Subcutaneous abdominal adipose tissue (tissue), 5 donors: Measurements from ENCODE around the gene CNGA1.

ENCODE experiments used
- H3K27ac ChIP-seq: one replicate; pipeline ENCODE4 v1.7.0; 2013; ENCODE audit warnings: low read depth, mild to moderate bottlenecking, inconsistent platforms, low read length, moderate library complexity
- H3K27me3 ChIP-seq, 5 donors: one replicate each; pipeline ENCODE4 v1.7.0; 2013; ENCODE audit warnings: low read length in 5 of 5, inconsistent platforms in 1 of 5; ENCODE audit not compliant: control insufficient read depth in 5 of 5, insufficient read depth in 4 of 5
- H3K36me3 ChIP-seq, 5 donors: one replicate each; pipeline ENCODE4 v1.7.0; 2013; ENCODE audit warnings: low read length in 5 of 5; ENCODE audit not compliant: control insufficient read depth in 5 of 5, insufficient read depth in 5 of 5
- H3K4me1 ChIP-seq, 5 donors: one replicate each; pipeline ENCODE4 v1.7.0; 2013; ENCODE audit warnings: low read length in 5 of 5, mild to moderate bottlenecking in 3 of 5, moderate library complexity in 1 of 5; ENCODE audit not compliant: control insufficient read depth in 5 of 5, insufficient read depth in 5 of 5
- H3K4me3 ChIP-seq, 5 donors: one replicate each; pipeline ENCODE4 v1.7.0; 2013; ENCODE audit warnings: low read length in 5 of 5, low read depth in 1 of 5
- H3K9ac ChIP-seq, 5 donors: one replicate each; pipeline ENCODE4 v1.7.0; 2013; ENCODE audit warnings: low read length in 5 of 5, mild to moderate bottlenecking in 4 of 5, moderate library complexity in 3 of 5
- H3K9me3 ChIP-seq, 5 donors: one replicate each; pipeline ENCODE4 v1.7.0; 2013; ENCODE audit warnings: low read length in 5 of 5; ENCODE audit not compliant: control insufficient read depth in 5 of 5
- donor health status: healthy.
- donor health status: healthy.
- donor health status: healthy.
- donor health status: healthy.
- donor health status: healthy.

CNGA1 gene

DNA sequence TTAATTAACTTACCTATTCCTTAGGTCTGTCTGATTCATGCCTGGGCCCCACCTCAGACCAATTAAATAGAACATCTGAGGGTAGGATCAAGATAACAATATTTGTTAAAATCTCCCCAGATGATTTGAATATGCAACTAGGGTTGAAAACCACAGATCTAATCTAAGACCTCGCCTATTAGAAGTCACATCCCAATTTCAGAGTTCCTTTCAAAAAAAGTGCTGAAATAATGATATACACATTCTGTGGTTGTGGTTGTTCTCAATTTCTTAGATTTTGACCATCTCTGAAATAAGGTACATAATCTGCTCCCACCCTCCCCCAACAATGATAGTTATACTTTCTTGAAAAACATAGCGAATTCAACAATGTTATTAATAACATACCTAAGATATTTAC, 27.8 kb upstream of the CNGA1 start:
- peaks cover 0 to 12% (median 10%) of the 10 kb centered on the region in 5 donors for H3K4me1 ChIP-seq
- H3K27me3 ChIP-seq = peaks cover 0 to 3% (median 0%) of the 10 kb centered on the region in 5 donors

DNA sequence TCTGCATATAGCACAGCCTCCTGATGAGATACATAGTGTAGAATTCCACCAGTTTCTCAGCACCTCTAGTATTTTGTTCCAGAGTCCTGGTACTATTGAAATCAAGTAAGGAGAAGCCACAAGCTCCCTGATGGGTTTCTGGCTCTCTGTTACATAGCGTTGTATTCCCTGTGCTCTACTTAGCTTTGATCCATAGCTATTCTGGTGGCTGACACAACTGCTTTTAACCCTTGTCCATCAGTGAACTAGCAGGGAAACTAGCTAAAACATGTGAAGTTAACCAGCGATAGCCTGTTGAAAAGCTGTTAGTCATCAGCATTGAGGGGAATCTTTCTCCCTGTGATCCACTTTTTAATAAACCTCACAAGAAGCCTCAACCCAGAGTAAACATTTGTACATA, 27.0 kb upstream of the CNGA1 start:
- Histone ChIP-seq H3K27ac (no peak overlapping the region), H3K4me3 (no peak overlapping the region), H3K36me3 (no peaks in the 10 kb centered on the region), H3K27me3 (peaks cover 0 to 3% (median 0%) of the 10 kb centered on the region in 5 donors), H3K9me3 (no peaks in the 10 kb centered on the region), H3K4me1 (peaks cover 0 to 12% (median 10%) of the 10 kb centered on the region in 5 donors), H3K9ac (no peak overlapping the region)

More for the DNA sequence above, 27.8 kb upstream of the CNGA1 start:
- H3K4me3 ChIP-seq = no peak overlapping the region
- H3K9me3 ChIP-seq = no peaks in the 10 kb centered on the region
- H3K27ac ChIP-seq = no peak overlapping the region
- no peak overlapping the region for H3K9ac ChIP-seq
- no peaks in the 10 kb centered on the region for H3K36me3 ChIP-seq

DNA sequence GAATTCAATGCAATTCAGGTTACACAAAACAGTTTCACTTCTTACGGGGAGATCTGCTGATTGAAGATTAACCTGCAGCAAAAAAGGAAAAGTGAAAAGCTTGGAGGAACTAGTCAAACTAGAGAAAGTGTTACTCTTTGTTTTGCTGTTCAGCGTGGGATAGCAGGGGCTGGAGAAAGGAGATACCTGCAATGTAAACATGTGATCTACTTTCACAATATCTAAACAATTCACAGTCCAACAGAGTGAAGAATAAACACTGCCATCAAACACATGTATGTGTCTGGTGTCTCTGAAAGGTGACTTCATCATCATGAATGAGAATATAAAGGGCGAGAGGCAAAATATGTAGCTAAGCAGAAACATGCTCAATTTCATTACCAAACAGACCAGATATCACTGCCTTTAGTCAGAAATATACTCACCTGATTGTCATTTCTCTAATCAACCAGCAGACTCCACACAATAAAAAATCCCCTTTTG, 26.5 kb upstream of the CNGA1 start:
- peaks cover 0 to 3% (median 0%) of the 10 kb centered on the region in 5 donors for H3K27me3 ChIP-seq
- no peak overlapping the region for H3K27ac ChIP-seq
- no peak overlapping the region for H3K4me3 ChIP-seq
- H3K9ac ChIP-seq = no peak overlapping the region
- no peaks in the 10 kb centered on the region for H3K36me3 ChIP-seq
- peaks cover 0 to 12% (median 9%) of the 10 kb centered on the region in 5 donors for H3K4me1 ChIP-seq
- H3K9me3 ChIP-seq = no peaks in the 10 kb centered on the region

DNA sequence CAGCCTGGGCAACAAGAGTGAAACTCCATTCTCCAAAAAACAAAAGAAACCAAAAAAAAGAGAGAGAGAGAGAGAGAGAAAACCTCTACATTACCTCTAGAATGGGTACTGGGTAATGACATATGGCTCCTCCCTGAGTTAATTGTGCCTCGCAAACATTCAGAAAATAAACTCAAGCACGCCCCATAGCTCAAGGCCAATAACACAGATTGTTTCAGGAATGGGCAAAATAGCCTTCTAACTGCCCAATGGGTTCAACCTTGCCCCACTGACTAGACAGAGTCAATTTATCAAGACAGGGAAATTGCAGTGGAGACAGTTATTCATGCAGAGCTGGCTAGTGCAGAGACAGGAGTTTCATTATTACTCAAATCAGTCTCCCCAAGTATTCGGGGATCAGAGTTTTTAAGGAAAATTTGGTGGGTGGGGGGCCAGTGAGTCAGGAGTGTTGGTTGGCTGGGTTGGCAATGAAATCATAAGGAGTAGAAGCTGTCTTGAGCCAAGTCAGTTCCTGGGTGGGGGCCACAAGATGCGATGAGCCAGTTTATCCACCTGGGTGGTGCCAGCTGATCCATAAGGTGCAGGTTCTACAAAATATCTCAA, 25.2 kb upstream of the CNGA1 start:
- H3K27me3 ChIP-seq = no peaks in the 10 kb centered on the region
- peaks cover 0 to 4% (median 0%) of the 10 kb centered on the region in 5 donors for H3K4me1 ChIP-seq
- no peak overlapping the region for H3K27ac ChIP-seq
- no peaks in the 10 kb centered on the region for H3K36me3 ChIP-seq
- H3K9me3 ChIP-seq = no peaks in the 10 kb centered on the region
- H3K9ac ChIP-seq = no peak overlapping the region
- H3K4me3 ChIP-seq = no peak overlapping the region

DNA sequence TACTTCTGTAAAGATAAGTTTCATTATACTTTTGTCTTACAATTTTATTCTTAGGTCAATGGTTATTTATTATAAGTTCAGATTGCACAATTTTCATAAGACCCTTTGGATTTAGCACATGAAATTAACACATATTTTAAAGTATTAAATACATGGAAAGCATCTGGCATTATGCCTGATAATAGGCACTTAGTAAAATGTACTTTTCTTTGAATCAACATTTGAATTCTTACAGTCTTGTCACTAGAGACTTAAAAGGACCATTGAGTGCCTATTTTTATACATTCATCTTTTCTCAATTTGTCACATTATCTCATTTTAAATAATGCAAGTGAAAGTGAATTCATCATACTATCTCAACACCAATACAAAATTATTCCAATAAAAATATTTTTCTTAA, 23.1 kb upstream of the CNGA1 start:
- Histone ChIP-seq H3K9ac (no peak overlapping the region), H3K36me3 (no peaks in the 10 kb centered on the region), H3K4me3 (no peak overlapping the region), H3K27ac (no peak overlapping the region), H3K27me3 (no peaks in the 10 kb centered on the region), H3K9me3 (no peaks in the 10 kb centered on the region), H3K4me1 (peaks cover 0 to 4% (median 0%) of the 10 kb centered on the region in 5 donors)

GRCh38 chr4:48038666-48039065, 22.2 kb upstream of the CNGA1 start:
- H3K27ac ChIP-seq = no peak overlapping the region
- H3K4me1 ChIP-seq = peaks cover 0 to 4% (median 0%) of the 10 kb centered on the region in 5 donors
- H3K9me3 ChIP-seq = no peaks in the 10 kb centered on the region
- H3K36me3 ChIP-seq = no peaks in the 10 kb centered on the region
- no peak overlapping the region for H3K9ac ChIP-seq
- H3K4me3 ChIP-seq = no peak overlapping the region
- H3K27me3 ChIP-seq = no peaks in the 10 kb centered on the region

DNA sequence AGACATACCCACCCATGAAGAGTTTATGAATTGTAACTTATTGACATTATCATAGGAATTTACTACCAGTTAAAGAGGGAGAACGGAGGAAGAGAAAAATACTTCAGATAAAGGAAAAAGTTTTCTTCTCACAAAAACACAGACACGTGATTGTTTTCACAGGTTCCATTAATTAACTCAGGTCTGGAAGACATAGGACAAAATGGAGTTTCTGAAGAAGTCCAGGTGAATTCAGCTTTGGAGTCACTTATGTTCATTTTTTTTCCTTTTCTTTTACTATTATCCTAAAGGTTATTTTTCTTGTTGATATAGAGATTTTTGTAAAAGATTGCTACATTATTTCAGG, 20.6 kb upstream of the CNGA1 start:
- Histone ChIP-seq H3K4me3 (no peak overlapping the region), H3K9ac (no peak overlapping the region), H3K4me1 (peaks cover 0 to 14% (median 8%) of the 10 kb centered on the region in 5 donors), H3K9me3 (no peaks in the 10 kb centered on the region), H3K27ac (no peak overlapping the region), H3K27me3 (no peaks in the 10 kb centered on the region), H3K36me3 (no peaks in the 10 kb centered on the region)

GRCh38 chr4:48035952-48036351, 19.5 kb upstream of the CNGA1 start:
- Histone ChIP-seq H3K36me3 (no peaks in the 10 kb centered on the region), H3K4me1 (peaks cover 0 to 14% (median 9%) of the 10 kb centered on the region in 5 donors), H3K9me3 (no peaks in the 10 kb centered on the region), H3K9ac (no peak overlapping the region), H3K27ac (no peak overlapping the region), H3K4me3 (no peak overlapping the region), H3K27me3 (no peaks in the 10 kb centered on the region)

DNA sequence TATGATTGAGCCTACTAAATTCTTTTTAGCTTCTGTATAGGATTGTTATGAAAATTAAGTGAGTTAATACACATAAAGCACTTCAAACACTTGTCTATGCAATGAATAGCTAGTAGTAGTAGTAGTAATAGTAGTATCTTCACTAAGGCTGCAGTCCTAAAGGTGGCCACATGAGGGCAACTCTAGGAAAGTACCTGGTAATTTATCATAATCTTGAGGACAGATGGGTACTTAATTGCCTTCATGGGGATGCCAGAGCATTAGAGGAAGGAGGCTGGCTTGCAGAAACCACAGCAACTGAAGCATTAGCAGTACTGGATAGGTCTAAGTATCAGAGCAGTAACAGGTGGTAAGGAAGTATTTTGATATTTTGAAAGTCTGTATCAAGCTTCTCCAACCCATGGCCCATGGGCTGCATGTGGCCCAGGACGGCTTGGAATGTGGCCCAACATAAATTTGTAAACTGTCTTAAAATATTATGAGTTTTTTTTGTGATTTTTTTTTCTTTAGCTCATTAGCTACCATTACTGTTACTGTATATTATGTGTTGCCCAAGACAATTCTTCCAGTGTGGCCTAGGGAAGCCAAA, 17.4 kb upstream of the CNGA1 start:
- Histone ChIP-seq H3K4me1 (peaks cover 0 to 14% (median 9%) of the 10 kb centered on the region in 5 donors), H3K27me3 (no peaks in the 10 kb centered on the region), H3K9me3 (no peaks in the 10 kb centered on the region), H3K27ac (no peak overlapping the region), H3K36me3 (no peaks in the 10 kb centered on the region), H3K4me3 (no peak overlapping the region), H3K9ac (no peak overlapping the region)

- Histone ChIP-seq H3K9me3 (no peaks in the 10 kb centered on the region), H3K4me1 (peaks cover 0 to 14% (median 9%) of the 10 kb centered on the region in 5 donors), H3K4me3 (no peak overlapping the region), H3K9ac (no peak overlapping the region), H3K36me3 (no peaks in the 10 kb centered on the region), H3K27ac (no peak overlapping the region), H3K27me3 (no peaks in the 10 kb centered on the region)
Observed at GRCh38 chr4:48033412-48033811, 16.9 kb upstream of the CNGA1 start.
